ENCODE results near the gene U2SURP. TPM values are rescaled to one million over a fixed set of nuclear protein-coding genes. Genes with fewer than 3 reads are reported as not detected.
A peak's percentile ranks its signal among the peaks of the same experiment; 100 is the strongest.

Gene U2SURP
- total RNA-seq, 1 donor from 2014 or later = 75.8 TPM

DNA sequence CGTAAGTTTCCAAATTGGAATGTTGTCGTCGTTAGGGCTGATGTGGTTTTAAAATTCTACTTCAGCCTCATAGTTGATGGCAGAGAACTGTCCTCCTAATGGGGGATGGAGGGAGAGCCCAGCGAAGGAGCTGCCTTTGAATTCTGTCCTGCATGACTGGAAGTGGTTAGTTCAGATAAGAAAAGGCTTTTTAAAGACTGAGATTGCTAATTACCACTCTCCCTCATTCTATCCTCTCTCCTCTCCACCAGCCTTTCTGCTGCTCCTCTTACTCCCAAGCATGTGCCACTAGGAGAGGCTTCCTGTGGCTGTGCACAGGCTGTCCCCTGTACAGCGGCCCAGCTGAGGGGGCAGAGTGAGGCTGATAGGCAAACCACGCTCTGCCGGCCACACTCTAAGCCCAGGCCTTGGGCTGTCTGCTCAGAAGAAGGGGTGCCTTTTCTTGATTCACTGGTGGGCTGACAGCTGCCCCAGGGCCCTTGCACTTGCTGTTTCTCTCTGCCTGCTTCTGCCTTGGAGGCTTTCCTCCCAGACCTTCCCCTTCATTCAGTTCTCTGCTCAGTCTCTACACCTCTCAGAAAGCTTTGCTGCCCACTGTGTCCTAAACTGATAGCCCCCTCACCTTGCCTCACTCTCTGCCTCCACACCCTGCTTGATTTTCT, 29.1 kb upstream of the U2SURP start:
- Histone ChIP-seq H3K27ac (no peak overlapping the region), H3K27me3 (no peaks in the 10 kb centered on the region), H3K4me3 (no peak overlapping the region), H3K9me3 (no peaks in the 10 kb centered on the region), H3K36me3 (no peaks in the 10 kb centered on the region), H3K4me1 (no peaks in the 10 kb centered on the region)
- intact Hi-C loops (cut with DNase I) = no loop called here
- no peak for TF ChIP-seq CTCF (IDR thresholded peaks at IDR 0.05)
- DNase-seq (no peak), ATAC-seq (no peak)

DNA sequence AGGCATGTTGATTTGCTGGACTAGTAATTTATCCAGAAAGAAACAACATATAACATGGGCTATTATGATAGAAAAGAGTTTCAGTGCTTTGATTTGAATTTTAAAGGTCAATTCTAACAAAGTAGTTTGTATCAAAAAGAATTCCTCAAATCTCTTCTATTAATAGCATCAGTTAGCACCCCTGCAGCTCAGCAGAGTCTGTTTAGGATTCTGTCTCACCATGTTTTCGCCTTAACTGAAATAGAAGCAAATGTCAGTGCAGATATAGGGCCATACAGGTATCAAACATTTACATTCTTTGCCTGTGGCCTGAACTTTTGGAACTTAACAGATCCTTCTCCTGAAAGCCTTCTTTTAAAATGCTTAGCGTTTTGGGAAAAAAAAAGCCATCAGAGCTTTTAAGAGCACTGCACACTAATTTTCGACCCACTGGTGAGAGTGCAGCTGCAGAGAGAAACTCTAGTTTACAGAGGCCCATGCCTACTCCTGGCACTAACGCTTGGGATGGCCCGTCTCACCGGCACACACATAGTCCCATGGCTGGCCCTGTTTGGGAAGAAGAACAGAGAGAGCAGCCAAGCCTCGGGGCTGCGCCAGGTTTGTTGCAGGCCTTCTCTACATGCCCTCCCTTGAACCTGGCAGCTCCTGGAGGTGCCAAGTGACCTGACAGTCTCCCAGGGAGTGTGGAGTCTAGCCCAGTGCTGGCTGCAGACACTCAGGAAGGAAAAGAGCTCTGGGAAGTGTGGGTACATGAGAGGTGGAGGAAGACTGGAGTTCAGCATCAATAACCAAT, 28.0 kb upstream of the U2SURP start:
- no peak for ATAC-seq
- Histone ChIP-seq H3K36me3 (no peaks in the 10 kb centered on the region), H3K9me3 (no peaks in the 10 kb centered on the region), H3K4me1 (no peaks in the 10 kb centered on the region), H3K4me3 (no peak overlapping the region), H3K27ac (no peak overlapping the region), H3K27me3 (no peaks in the 10 kb centered on the region)
- no peak for DNase-seq
- no peak for TF ChIP-seq CTCF (IDR thresholded peaks at IDR 0.05)
- intact Hi-C loops (cut with DNase I) = no loop called here

DNA sequence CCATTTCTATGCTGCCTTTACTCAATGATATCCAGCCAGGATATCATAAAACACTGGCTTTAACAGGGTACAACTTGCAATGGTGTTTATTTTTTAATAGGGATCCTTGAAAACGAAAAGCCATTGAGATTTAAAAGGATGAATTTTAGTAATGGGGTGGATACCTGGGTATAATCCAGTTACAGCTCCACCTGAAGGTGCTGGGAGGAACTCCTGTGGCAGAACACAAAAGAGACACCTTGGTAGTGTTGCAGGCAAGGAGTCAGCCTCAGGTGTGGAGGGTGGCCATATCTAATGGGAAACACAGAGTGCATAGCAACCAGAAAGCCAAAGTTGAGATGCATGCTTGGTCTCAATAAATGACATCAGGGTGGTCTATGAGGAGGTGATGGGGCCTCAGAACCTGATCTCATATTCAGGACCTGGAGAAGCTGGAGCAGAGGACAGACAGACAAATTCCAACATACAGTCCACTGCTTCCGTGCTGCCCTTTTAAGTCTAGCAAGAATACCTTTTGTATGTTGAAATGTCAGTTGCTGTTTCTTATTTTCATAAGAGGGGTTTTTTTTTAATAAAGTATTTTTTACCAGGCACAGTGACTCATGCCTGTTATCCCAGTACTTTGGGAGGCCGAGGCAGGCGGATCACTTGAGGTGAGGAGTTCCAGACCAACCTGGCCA, 25.9 kb upstream of the U2SURP start:
- no peak for TF ChIP-seq CTCF (IDR thresholded peaks at IDR 0.05)
- no peaks in the 10 kb centered on the region for H3K27me3 ChIP-seq
- no peak overlapping the region for H3K4me3 ChIP-seq
- ATAC-seq (no peak), DNase-seq (no peak)
- H3K36me3 ChIP-seq = no peaks in the 10 kb centered on the region
- H3K27ac ChIP-seq = no peak overlapping the region
- intact Hi-C loops (cut with DNase I) = no loop called here
- H3K4me1 ChIP-seq = no peaks in the 10 kb centered on the region
- H3K9me3 ChIP-seq = no peaks in the 10 kb centered on the region

DNA sequence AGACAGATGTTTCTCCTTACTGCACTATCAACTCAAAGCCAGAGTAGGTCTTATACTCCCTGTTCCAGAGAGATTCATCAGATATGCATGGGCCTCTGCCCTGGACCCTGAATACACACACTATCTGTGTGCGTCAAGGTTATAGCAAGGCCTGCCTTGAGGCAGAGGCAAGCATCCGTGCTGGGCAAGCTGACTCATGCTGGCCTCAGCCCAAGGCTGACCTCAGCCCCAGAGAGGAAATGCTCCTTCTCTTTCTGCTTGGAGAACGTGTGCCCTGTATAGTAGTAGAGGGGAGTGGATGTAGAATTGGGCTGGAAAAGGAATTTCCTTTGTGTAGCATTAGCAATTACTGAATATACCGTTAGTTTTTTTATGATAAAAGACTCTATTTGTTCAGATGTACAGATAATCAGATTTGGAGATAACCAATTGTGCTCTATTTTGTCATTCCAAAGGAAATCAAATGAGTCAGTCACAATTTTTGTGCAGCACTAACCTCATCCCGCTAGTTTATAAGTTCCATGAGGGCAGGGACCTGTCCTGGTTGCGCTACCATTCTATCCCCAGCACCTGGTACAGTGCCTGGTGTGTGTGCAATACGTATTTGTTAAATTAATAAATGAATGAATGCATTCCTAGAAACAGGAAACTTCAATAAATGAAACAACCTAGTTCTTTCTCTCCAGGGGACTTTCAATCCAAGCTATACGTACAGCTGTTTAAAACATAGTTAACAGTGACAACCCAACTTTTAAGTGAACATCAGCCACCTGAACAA, 24.6 kb upstream of the U2SURP start:
- H3K27me3 ChIP-seq = no peaks in the 10 kb centered on the region
- intact Hi-C loops (cut with DNase I) = no loop called here
- H3K27ac ChIP-seq = no peak overlapping the region
- H3K4me1 ChIP-seq = no peaks in the 10 kb centered on the region
- DNase-seq (peak; percentile 79), ATAC-seq (peak; percentile 92)
- TF ChIP-seq CTCF (IDR thresholded peaks at IDR 0.05) = no peak
- H3K36me3 ChIP-seq = no peaks in the 10 kb centered on the region
- H3K9me3 ChIP-seq = no peaks in the 10 kb centered on the region
- no peak overlapping the region for H3K4me3 ChIP-seq

- Histone ChIP-seq H3K4me3 (no peak overlapping the region), H3K9me3 (no peaks in the 10 kb centered on the region), H3K36me3 (no peaks in the 10 kb centered on the region), H3K4me1 (no peaks in the 10 kb centered on the region), H3K27ac (no peak overlapping the region), H3K27me3 (no peaks in the 10 kb centered on the region)
- DNase-seq (no peak), ATAC-seq (no peak)
- no peak for TF ChIP-seq CTCF (IDR thresholded peaks at IDR 0.05)
- intact Hi-C loops (cut with DNase I) = no loop called here
These were observed 24.0 kb upstream of the U2SURP start for GRCh38 chr3:142977399-142977728.

Data from upper lobe of right lung (tissue), 1 donor.